Activated CD4-positive, alpha-beta memory T cell treated with anti-CD3 and anti-CD28 coated beads for 36 hours (primary cell): ENCODE results near the gene RAPGEF2. TPM values are rescaled to one million over a fixed set of nuclear protein-coding genes. Genes with fewer than 3 reads are reported as not detected.

ENCODE experiments used
- CTCF ChIA-PET: fragments of 350-600 bp; sonication (Branson Sonifier 250); formaldehyde crosslinking; loops from one replicate; lab custom pipeline; 2021; ENCODE audit warnings: antibody characterized with exemption, inconsistent platforms; lab: Charles Lee
- POLR2A ChIA-PET: fragments of 350-600 bp; sonication (Branson Sonifier 250); formaldehyde crosslinking; loops from one replicate; lab custom pipeline; 2021; ENCODE audit warnings: antibody characterized with exemption; lab: Charles Lee
- DNase-seq: peaks from one replicate; pipeline ENCODE4 v3.0.0-alpha.2; 2020
- H3K27ac Mint-ChIP-seq: one replicate; pipeline ENCODE4 v1.8.0; 2021; ENCODE audit warnings: mixed read lengths
- H3K27me3 Mint-ChIP-seq: one replicate; pipeline ENCODE4 v1.8.0; 2021; ENCODE audit warnings: mixed read lengths
- H3K36me3 Mint-ChIP-seq: one replicate; pipeline ENCODE4 v1.8.0; 2021; ENCODE audit warnings: mixed read lengths
- H3K4me1 Mint-ChIP-seq: one replicate; pipeline ENCODE4 v1.8.0; 2021; ENCODE audit warnings: low read depth, mixed read lengths
- H3K4me3 Mint-ChIP-seq: one replicate; pipeline ENCODE4 v1.8.0; 2021; ENCODE audit warnings: mild to moderate bottlenecking, mixed read lengths
- H3K9me3 Mint-ChIP-seq: one replicate; pipeline ENCODE4 v1.8.0; 2021; ENCODE audit warnings: mixed read lengths
- intact Hi-C: fragments of 100-400 bp; cut with micrococcal nuclease; formaldehyde crosslinking; loops from one replicate; pipeline ENCODE4 v1.15.1; 2023
- total RNA-seq, 2 experiments: library from RNA; stranded (reverse); gene quantifications; one replicate each; pipeline ENCODE4 v1.2.3, GENCODE V29; 2021

The RAPGEF2 gene
- total RNA-seq, 2 experiments from 2014 or later, result 18.6 to 22.0 TPM

DNA sequence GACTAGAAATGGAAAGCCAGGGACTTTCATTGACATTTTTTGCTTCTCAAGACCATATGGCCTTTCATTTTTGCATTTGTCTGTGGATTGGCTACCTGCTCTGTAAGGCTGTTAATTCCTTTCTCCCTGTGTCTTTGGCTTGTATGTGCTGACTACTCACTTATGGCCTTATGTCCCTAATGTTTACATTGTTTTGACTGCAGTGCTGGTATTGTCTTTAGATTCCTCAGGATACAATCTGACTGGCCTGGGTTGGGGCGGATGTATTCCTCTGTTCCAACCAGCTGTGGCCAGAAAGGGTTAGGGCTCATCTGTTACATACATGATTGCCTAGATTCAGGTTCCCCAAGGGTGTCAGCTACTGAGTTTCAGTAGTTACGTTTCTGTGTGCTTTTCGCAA lies 108.1 kb downstream of the RAPGEF2 start:
- H3K9me3 Mint-ChIP-seq, result no peaks in the 10 kb centered on the region
- no peaks in the 10 kb centered on the region for H3K27me3 Mint-ChIP-seq
- H3K4me3 Mint-ChIP-seq, result no peak overlapping the region
- intact Hi-C loops, result no loop called here
- ChIA-PET POLR2A (no interaction called here), CTCF (interaction anchor here (2.5 kb wide), 1 partner anchor 8 kb away, joined by 12 read pairs; no protein-coding TSS in a partner anchor)
- H3K4me1 Mint-ChIP-seq, result peaks cover 26% of the 10 kb centered on the region
- no peak overlapping the region for H3K27ac Mint-ChIP-seq
- DNase-seq, result no peak
- peaks cover 10% of the 10 kb centered on the region for H3K36me3 Mint-ChIP-seq

DNA sequence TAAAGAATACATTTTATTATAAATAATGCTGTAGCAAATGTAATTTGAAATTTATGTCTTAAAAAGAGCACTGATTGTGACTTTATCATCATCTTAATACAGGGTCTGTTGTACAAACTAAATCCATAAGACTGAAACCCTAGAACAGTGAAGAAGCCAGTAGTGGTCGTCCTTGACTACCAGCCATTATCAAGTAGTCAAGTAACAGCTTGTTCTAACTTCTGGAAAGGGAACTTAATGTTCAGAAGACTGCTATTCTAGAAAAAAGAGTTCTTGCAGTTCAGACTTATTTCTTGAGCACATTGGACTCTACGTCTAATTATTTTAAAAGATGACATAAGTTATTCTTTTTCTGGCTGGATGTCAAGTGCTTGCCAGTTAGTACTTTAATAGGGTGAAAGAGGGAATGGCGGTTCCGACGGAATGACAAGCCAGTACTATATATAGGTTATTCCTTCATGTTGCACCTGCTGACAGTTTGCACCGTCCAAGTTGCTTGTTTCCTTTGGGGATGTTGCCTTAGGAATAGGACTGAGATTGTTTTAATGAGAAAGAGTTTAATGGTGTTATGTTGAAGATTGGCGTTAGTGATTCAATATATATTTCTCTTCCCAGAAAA lies 109.9 kb downstream of the RAPGEF2 start:
- Mint-ChIP-seq H3K36me3 (peaks cover 10% of the 10 kb centered on the region), H3K4me3 (no peak overlapping the region), H3K27ac (no peak overlapping the region), H3K9me3 (no peaks in the 10 kb centered on the region), H3K27me3 (no peaks in the 10 kb centered on the region), H3K4me1 (peaks cover 10% of the 10 kb centered on the region)
- ChIA-PET CTCF (interaction anchor here (2.5 kb wide), 1 partner anchor 10 kb away, joined by 12 read pairs; no protein-coding TSS in a partner anchor), POLR2A (no interaction called here)
- DNase-seq, result no peak
- intact Hi-C loops, result no loop called here

DNA sequence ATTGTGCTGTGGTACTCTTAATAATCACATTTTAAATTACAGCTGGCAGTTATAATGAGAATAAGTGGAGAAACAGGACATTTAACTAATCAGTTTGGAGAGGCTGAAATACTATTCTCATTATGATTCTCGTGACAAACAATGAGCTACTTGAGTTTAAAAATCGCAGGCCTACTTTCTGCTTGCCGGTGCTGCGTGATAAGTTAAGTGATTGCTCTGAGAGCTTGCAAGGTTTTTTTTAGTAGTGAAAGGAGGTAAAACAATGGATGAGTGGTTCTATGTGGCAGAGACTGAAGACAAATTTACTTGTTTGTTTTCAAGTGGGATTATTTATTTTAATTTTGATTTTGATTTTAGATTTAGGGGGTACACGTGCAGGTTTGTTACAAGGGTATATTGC lies 114.0 kb downstream of the RAPGEF2 start:
- H3K27ac Mint-ChIP-seq, result no peak overlapping the region
- H3K9me3 Mint-ChIP-seq, result no peaks in the 10 kb centered on the region
- POLR2A ChIA-PET, result no interaction called here
- DNase-seq, result no peak
- intact Hi-C loops, result no loop called here
- CTCF ChIA-PET, result interaction anchor here (0.8 kb wide), 1 partner anchor 14 kb away, joined by 3 read pairs; no protein-coding TSS in a partner anchor
- no peaks in the 10 kb centered on the region for H3K36me3 Mint-ChIP-seq
- peaks cover 2% of the 10 kb centered on the region for H3K4me1 Mint-ChIP-seq
- no peaks in the 10 kb centered on the region for H3K27me3 Mint-ChIP-seq
- H3K4me3 Mint-ChIP-seq, result no peak overlapping the region

DNA sequence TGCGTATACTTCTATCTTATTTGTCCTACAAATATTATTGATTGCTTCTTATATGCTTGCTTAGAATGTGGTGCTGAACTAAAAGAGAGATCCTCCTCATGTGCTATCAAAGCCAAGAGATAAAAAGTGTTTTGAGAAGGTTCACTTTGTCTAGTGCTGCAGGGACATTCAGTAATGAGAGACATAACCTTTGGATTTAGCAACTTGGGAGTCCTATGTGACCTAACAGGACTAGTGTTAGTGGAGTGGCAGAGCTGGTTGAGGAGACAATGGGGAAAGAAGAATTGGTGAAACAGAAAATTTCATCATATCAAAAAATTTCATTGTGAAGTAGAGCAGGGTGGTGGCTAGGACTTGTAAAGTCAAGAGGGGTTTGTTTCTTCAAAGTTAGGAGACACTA lies 117.0 kb downstream of the RAPGEF2 start:
- Mint-ChIP-seq H3K27ac (no peak overlapping the region), H3K4me3 (no peak overlapping the region), H3K36me3 (no peaks in the 10 kb centered on the region), H3K9me3 (no peaks in the 10 kb centered on the region), H3K4me1 (peaks cover 3% of the 10 kb centered on the region), H3K27me3 (no peaks in the 10 kb centered on the region)
- intact Hi-C loops, result no loop called here
- no peak for DNase-seq
- POLR2A ChIA-PET, result no interaction called here
- CTCF ChIA-PET, result no interaction called here

DNA sequence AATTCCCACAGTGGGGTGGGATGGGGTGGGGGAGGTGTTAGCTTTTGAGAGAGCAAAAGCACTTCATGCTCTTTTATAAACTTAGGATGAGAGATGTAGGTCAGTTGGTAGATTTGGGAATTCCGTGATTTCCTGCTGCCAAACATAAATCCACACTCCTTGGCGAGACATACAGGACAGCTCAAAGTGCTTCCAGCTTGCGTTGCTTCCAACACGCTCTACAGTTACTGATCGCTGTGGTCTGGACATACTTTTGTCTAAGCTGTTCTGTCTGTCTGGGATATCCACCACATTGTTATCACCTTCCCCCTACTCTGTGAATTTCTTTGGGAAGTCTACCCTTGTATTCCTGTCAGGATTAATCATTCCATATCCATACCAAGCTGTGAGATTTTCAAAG lies 117.5 kb downstream of the RAPGEF2 start:
- Mint-ChIP-seq H3K4me3 (no peak overlapping the region), H3K4me1 (peaks cover 3% of the 10 kb centered on the region), H3K36me3 (no peaks in the 10 kb centered on the region), H3K9me3 (no peaks in the 10 kb centered on the region), H3K27me3 (no peaks in the 10 kb centered on the region), H3K27ac (no peak overlapping the region)
- intact Hi-C loops, result no loop called here
- ChIA-PET CTCF (no interaction called here), POLR2A (no interaction called here)
- no peak for DNase-seq

DNA sequence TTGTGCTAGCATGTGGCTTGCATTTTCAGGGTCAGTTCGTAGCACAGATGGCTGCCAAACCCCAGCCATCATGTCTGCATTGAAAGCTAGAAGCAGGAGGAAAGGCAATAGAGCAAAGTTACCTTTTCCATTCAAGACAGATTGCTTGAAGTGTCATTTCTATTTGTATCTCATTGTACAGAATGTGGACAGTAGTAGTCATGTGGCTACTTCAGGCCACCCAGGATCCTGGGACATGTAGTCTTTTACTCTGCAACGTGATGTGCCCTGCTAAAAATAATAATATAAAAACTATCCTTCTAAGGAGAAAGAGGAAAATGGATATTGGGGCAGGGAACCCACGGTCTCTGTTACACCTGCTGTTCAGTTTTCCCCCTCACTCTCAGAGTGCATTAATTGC lies 118.4 kb downstream of the RAPGEF2 start:
- no peak overlapping the region for H3K4me3 Mint-ChIP-seq
- no peak overlapping the region for H3K27ac Mint-ChIP-seq
- CTCF ChIA-PET, result no interaction called here
- H3K36me3 Mint-ChIP-seq, result no peaks in the 10 kb centered on the region
- no peak for DNase-seq
- peaks cover 7% of the 10 kb centered on the region for H3K4me1 Mint-ChIP-seq
- POLR2A ChIA-PET, result no interaction called here
- H3K27me3 Mint-ChIP-seq, result no peaks in the 10 kb centered on the region
- no peaks in the 10 kb centered on the region for H3K9me3 Mint-ChIP-seq
- intact Hi-C loops, result no loop called here

DNA sequence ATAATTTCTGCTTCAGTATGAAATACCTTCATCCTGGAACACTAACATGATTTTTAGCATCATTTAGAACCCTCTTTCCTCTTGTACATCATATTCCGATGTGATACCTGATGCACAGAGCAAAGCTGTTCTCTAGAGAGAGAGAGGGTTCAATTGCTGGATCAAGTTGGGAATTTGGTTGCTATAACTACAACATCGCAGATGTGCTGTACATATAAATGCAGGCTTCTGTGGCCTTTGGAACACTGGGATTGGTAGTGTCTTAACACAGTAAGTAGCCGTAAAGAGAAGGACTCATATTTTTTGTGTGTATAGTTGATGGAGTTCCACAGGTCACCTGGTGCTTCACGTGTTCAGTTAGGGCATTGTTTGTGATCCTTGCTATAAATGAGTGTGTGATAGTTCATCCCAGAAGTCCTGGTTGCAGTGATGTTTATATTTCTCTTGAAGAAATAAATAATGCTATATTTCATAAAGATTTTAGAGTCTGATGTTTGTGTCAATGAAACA lies 119.2 kb downstream of the RAPGEF2 start:
- CTCF ChIA-PET, result no interaction called here

DNA sequence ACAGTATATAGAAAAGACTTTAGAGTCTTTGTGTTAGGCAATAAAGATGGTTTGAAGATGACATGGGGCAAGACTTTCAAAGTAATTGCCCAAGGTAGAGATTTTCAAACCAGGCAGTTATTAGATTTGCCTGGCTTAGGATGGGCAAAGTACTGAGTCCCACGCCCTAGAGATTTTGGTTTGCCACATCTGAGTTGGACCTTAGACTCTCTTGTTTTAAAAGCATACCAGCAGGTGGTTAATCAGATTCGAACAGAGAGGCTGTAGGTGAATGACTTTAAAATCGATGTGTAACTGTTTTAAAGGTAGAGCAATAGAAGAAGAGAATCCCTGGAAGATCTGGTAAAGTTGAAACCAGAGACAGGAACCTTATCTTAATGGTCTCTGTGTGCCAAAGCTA lies 121.5 kb downstream of the RAPGEF2 start:
- no peaks in the 10 kb centered on the region for H3K9me3 Mint-ChIP-seq
- CTCF ChIA-PET, result no interaction called here
- DNase-seq, result no peak
- H3K36me3 Mint-ChIP-seq, result no peaks in the 10 kb centered on the region
- no peaks in the 10 kb centered on the region for H3K27me3 Mint-ChIP-seq
- peaks cover 7% of the 10 kb centered on the region for H3K4me1 Mint-ChIP-seq
- H3K4me3 Mint-ChIP-seq, result no peak overlapping the region
- no peak overlapping the region for H3K27ac Mint-ChIP-seq
- intact Hi-C loops, result no loop called here
- POLR2A ChIA-PET, result no interaction called here

More for the DNA sequence above, 119.2 kb downstream of the RAPGEF2 start:
- DNase-seq, result no peak
- no peak overlapping the region for H3K4me3 Mint-ChIP-seq
- no peaks in the 10 kb centered on the region for H3K36me3 Mint-ChIP-seq
- POLR2A ChIA-PET, result interaction anchor here (0.6 kb wide), 1 partner anchor 234 kb away, joined by 3 read pairs; no protein-coding TSS in a partner anchor
- H3K27ac Mint-ChIP-seq, result no peak overlapping the region
- no peaks in the 10 kb centered on the region for H3K27me3 Mint-ChIP-seq
- intact Hi-C loops, result no loop called here
- no peaks in the 10 kb centered on the region for H3K9me3 Mint-ChIP-seq
- peaks cover 7% of the 10 kb centered on the region for H3K4me1 Mint-ChIP-seq

DNA sequence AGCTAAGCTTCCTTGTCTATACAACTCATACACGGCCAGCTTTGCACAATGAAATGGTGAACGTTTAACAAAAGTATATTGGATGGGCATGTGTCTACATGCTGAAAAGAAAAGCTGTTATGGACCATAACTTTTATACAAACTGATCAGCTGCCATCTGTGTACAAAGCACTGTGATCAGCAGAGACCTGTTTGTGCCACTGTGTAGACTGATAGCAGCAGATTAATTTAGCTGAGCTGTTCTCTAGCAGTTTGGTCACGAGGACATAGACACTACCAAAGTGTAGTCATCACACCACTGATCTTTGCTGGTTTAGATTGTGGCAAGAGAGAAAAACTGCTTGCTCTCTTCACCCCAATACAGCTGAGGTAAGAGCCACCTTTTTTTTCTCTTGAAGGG lies 124.5 kb downstream of the RAPGEF2 start:
- CTCF ChIA-PET, result interaction anchor here (1.4 kb wide), 1 partner anchor 25 kb away, joined by 3 read pairs; no protein-coding TSS in a partner anchor
- Mint-ChIP-seq H3K36me3 (no peaks in the 10 kb centered on the region), H3K4me1 (peaks cover 10% of the 10 kb centered on the region)

DNA sequence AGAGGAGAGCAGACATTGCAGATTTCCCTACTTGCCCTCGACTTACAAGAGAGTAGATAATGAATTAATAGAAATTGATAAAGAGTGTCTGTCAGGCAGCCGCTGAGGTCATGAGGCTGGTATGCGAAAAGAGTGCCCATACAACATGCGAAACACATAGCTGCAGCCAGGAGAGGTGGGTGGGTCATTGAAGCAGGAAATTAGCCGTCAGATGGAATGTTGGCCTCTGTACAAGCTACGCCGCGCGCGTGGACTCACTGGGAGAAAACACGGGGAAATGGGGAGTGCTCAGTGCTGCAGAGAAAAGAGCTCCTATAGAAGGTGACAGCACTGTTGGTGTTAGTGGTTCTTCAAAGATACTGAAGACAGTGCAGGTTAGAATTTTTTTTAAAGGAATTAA lies 125.1 kb downstream of the RAPGEF2 start:
- peaks cover 16% of the 10 kb centered on the region for H3K4me1 Mint-ChIP-seq
- ChIA-PET CTCF (interaction anchor here (1.4 kb wide), 1 partner anchor 25 kb away, joined by 3 read pairs; no protein-coding TSS in a partner anchor), POLR2A (no interaction called here)
- no peaks in the 10 kb centered on the region for H3K36me3 Mint-ChIP-seq
- intact Hi-C loops, result no loop called here
- H3K9me3 Mint-ChIP-seq, result no peaks in the 10 kb centered on the region
- DNase-seq, result no peak
- no peak overlapping the region for H3K27ac Mint-ChIP-seq
- no peaks in the 10 kb centered on the region for H3K27me3 Mint-ChIP-seq
- no peak overlapping the region for H3K4me3 Mint-ChIP-seq

More for the DNA sequence above, 124.5 kb downstream of the RAPGEF2 start:
- no peak overlapping the region for H3K27ac Mint-ChIP-seq
- no peak for DNase-seq
- POLR2A ChIA-PET, result no interaction called here
- H3K4me3 Mint-ChIP-seq, result no peak overlapping the region
- H3K9me3 Mint-ChIP-seq, result no peaks in the 10 kb centered on the region
- no peaks in the 10 kb centered on the region for H3K27me3 Mint-ChIP-seq
- intact Hi-C loops, result no loop called here

DNA sequence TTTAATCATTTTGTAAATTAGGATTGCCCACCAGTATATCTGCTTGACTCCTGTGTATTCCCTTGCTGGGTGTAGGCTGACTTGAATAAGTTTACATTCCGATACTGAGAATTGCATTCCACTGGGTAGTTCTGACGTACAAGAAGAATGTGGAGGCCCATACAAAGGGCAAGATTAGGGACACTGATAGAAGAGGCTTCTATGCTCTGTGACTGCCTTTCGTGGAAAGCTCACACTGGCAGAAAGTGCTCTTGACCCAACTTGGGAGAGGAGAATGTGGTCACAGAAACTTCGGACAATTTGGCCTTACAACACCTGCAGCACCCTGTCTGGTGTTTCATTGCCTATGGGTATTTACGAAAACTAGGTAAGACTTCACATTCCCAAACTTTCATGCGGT lies 126.3 kb downstream of the RAPGEF2 start:
- Mint-ChIP-seq H3K27me3 (no peaks in the 10 kb centered on the region), H3K4me3 (no peak overlapping the region), H3K36me3 (peaks cover 4% of the 10 kb centered on the region), H3K4me1 (peaks cover 21% of the 10 kb centered on the region), H3K27ac (no peak overlapping the region), H3K9me3 (no peaks in the 10 kb centered on the region)
- DNase-seq, result no peak
- CTCF ChIA-PET, result no interaction called here
- intact Hi-C loops, result no loop called here
- POLR2A ChIA-PET, result no interaction called here

DNA sequence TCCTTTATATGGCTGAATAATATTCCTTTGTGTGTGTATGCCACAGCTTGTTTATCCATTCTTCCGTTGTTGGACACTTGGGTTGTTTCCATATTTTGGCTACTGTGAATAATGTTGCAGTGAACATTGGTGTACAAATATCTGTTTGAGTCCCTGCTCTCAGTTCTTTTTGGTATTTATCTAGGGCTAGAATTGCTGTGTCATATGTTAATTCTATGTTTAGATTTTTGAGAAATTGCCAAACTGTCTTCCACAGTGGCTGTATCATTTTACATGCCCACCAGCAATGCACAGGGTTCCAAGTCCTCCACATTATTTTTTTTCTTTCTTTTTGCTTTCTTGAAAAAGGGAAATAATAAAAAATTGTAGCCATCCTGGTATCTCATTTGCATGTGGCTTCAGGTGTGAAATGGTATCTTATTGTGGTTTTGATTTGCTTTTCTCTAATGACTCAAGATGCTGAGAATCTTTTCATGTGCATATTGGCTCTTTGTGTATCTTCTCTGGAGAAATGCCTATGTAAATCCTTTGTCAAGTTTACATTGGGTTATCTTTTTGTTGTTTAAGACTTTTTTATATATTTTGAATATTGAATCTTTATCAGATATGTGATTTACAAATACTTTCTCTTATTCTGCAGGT lies 129.7 kb downstream of the RAPGEF2 start:
- peaks cover 4% of the 10 kb centered on the region for H3K36me3 Mint-ChIP-seq
- no peaks in the 10 kb centered on the region for H3K27me3 Mint-ChIP-seq
- no peak overlapping the region for H3K27ac Mint-ChIP-seq
- ChIA-PET POLR2A (no interaction called here), CTCF (no interaction called here)
- no peak for DNase-seq
- no peaks in the 10 kb centered on the region for H3K9me3 Mint-ChIP-seq
- peaks cover 17% of the 10 kb centered on the region for H3K4me1 Mint-ChIP-seq
- intact Hi-C loops, result no loop called here
- no peak overlapping the region for H3K4me3 Mint-ChIP-seq
